ENCODE data around the gene SCN2A. TPM values are rescaled to one million over a fixed set of nuclear protein-coding genes. Genes with fewer than 3 reads are reported as not detected.

SCN2A gene
- total and polyA plus RNA-seq, 11 donors = 0.01 to 0.45 (median 0.05) TPM; not detected in 4

GRCh38 chr2:165401285-165401852 is 162.2 kb downstream of the SCN2A start:
- ATAC-seq (no peak), DNase-seq (peak in 1 of 5 donors; percentile 11)
- Histone ChIP-seq H3K4me3 (no peak overlapping the region), H3K36me3 (no peaks in the 10 kb centered on the region), H3K4me1 (peaks cover 0 to 8% (median 0%) of the 10 kb centered on the region in 12 donors), H3K27me3 (peaks cover 0 to 15% (median 0%) of the 10 kb centered on the region in 9 donors), H3K27ac (no peak overlapping the region), H3K9me3 (no peaks in the 10 kb centered on the region)
- TF ChIP-seq CTCF (IDR thresholded peaks at IDR 0.05) = peak; percentile 60 to 89 (median 77)
- TF ChIP-seq POLR2A (IDR thresholded peaks at IDR 0.05) = no peak
- intact Hi-C loops (cut with DNase I) = loop anchor here (1.0 to 10.0 kb wide), 9 partner anchors 153 to 476 kb away; no protein-coding TSS in a partner anchor
- 1 to 3% (median 2%) methylated on average over 5 of the region's 5 CpGs for WGBS, 4 donors

- H3K4me3 ChIP-seq = no peak overlapping the region
- peaks cover 0 to 8% (median 0%) of the 10 kb centered on the region in 12 donors for H3K4me1 ChIP-seq
- DNase-seq (no peak), ATAC-seq (no peak)
- 42 to 54% (median 51%) methylated on average over 3 of the region's 3 CpGs for WGBS, 4 donors
- TF ChIP-seq CTCF (IDR thresholded peaks at IDR 0.05) (no peak), POLR2A (IDR thresholded peaks at IDR 0.05) (no peak)
- intact Hi-C loops (cut with DNase I) = loop anchor here in 9 of 10 donors (2.0 to 10.0 kb wide), 5 partner anchors 153 to 475 kb away; no protein-coding TSS in a partner anchor
- H3K27ac ChIP-seq = no peak overlapping the region
- H3K36me3 ChIP-seq = no peaks in the 10 kb centered on the region
- peaks cover 0 to 13% (median 0%) of the 10 kb centered on the region in 9 donors for H3K27me3 ChIP-seq
- no peaks in the 10 kb centered on the region for H3K9me3 ChIP-seq
These were observed 162.9 kb downstream of the SCN2A start for GRCh38 chr2:165402162-165402561.

GRCh38 chr2:165406173-165406572 is 167.0 kb downstream of the SCN2A start:
- intact Hi-C loops (cut with DNase I) = loop anchor here in 2 of 10 donors (10.0 kb wide), 1 partner anchor 149 kb away; no protein-coding TSS in a partner anchor
- DNase-seq = no peak
- Histone ChIP-seq H3K9me3 (no peaks in the 10 kb centered on the region), H3K27ac (no peak overlapping the region), H3K4me3 (no peak overlapping the region), H3K36me3 (no peaks in the 10 kb centered on the region), H3K4me1 (peaks cover 0 to 13% (median 3%) of the 10 kb centered on the region in 12 donors), H3K27me3 (no peaks in the 10 kb centered on the region)
- WGBS, 4 donors = 74 to 83% (median 77%) methylated on average over 3 of the region's 3 CpGs
- no peak for TF ChIP-seq POLR2A (IDR thresholded peaks at IDR 0.05)
- no peak for TF ChIP-seq CTCF (IDR thresholded peaks at IDR 0.05)
- no peak for ATAC-seq

GRCh38 chr2:165407466-165407865 is 168.3 kb downstream of the SCN2A start:
- peaks cover 0 to 10% (median 0%) of the 10 kb centered on the region in 12 donors for H3K4me1 ChIP-seq
- intact Hi-C loops (cut with DNase I) = loop anchor here in 2 of 10 donors (10.0 kb wide), 1 partner anchor 147 kb away; no protein-coding TSS in a partner anchor
- TF ChIP-seq POLR2A (IDR thresholded peaks at IDR 0.05) (no peak), CTCF (IDR thresholded peaks at IDR 0.05) (no peak)

More at GRCh38 chr2:165407466-165407865, 168.3 kb downstream of the SCN2A start:
- DNase-seq (no peak), ATAC-seq (no peak)
- no peaks in the 10 kb centered on the region for H3K36me3 ChIP-seq
- no peaks in the 10 kb centered on the region for H3K27me3 ChIP-seq
- H3K4me3 ChIP-seq = no peak overlapping the region
- H3K9me3 ChIP-seq = no peaks in the 10 kb centered on the region
- peak overlapping the region in 1 of 12 donors; percentile 56 for H3K27ac ChIP-seq
